Measurements from ENCODE around the gene NLGN4X.

The NLGN4X gene

DNA sequence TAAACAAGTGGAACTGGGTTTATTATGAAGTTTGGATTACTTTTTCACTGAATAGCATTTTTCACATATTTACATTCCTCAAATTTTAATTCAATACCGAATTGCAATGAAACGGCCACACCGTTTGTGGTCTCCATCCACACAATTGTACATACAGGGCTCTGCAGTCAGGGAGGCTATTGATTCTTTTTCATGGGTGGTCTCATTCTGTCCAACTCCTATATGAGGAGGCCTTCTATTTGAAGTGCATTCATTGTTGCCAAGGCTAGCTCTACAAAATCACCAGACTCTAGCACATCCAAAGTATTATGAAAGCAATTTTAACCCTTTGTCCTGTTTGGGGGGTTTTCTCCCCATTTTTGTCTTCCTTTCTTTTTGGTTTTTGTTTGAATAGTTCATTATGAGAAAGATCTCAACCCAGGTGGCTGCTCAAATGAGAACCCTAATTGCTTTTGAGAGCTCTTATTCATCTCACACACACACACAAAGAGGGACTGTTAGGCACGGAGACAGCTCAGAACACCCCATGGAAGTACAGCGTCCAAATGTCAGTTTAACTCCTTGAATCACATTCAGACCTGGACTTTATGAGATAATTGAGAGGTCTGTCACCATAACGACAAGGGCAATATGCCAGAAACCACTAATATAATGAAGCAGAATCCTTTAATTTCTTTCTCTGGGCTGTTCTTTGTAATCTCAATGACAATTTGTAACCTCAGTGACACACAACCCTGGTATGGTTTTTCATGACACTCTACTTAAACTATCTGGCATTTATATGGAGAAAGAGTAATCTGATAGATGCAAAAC is 79.4 kb downstream of the NLGN4X start:
- no peak for DNase-seq

DNA sequence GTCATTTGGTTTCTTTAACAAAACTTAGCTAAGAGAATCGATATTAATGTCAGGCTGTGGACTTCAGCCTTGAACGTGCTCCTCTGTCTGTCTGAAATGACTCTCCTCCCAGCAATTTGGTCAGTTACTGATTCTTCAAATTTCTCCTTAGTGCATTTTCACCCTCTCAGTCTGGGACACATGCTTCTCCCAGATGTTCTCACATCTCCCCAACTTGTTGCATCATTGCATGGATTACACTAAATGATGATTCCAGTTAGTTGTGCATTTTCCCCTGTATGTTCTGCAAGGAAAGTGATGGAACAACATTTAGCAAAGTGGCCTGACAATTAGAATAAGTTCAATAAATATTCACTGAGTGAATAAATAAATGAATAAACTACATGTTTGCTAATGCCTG is 94.4 kb downstream of the NLGN4X start:
- DNase-seq = no peak

GRCh38 chrX:6132970-6133369 is 95.7 kb downstream of the NLGN4X start:
- no peak for DNase-seq

DNA sequence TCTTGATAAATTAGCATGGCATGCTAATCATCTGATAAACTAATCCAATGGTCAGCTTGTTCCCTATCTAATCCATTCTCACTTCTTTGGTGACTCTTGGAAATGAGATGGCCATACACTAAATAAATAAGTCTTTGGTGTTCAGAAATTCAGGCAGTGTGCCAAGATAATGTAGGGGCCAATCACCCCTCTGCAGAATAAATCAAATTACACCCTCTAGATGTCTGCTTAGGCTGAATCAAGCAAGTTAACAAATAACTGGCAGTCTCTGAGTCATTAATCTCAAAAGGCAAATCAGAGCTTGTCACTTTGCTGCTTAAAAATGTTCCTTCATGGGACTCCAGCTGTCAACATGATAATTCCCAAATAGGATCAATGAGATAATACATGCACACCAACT is 97.4 kb downstream of the NLGN4X start:
- DNase-seq = no peak

DNA sequence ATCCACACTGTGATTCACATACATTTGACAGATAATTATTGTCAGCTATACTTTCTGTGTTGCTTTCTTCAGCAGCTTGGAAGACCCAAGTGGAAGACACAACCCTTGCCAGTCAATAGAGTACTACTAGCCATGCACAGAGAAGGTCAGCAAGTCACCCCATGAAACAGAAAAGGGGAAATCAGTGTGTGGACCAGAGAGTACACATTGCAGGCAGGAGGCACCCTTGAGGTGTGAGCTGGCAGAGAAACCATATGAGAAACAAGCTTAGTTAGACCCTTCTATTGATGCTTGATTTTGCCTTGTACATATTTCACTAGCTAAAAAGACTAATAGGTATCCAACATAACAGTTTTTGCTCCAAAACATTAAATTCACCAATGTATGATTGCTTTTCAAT is 99.5 kb downstream of the NLGN4X start:
- no peak for DNase-seq

DNA sequence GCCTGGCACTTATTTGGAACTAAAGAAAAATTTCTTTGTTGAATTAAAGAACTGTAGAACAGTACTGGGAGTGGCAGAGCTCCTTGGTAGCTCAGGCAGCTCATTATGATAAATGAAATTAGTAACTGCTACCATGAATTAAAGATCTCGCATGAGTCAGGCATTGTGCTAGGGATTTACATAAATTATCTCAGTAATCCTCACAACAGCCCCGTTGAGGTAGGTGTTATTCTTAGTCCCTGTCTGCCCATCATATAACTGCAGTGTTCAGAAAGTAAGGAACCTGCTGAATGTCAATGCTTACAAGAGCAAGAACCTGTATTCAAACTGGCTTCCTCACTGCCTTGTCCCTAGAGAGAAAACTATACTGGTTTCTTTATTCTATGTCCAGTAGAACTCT is 108.3 kb downstream of the NLGN4X start:
- no peak for DNase-seq

DNA sequence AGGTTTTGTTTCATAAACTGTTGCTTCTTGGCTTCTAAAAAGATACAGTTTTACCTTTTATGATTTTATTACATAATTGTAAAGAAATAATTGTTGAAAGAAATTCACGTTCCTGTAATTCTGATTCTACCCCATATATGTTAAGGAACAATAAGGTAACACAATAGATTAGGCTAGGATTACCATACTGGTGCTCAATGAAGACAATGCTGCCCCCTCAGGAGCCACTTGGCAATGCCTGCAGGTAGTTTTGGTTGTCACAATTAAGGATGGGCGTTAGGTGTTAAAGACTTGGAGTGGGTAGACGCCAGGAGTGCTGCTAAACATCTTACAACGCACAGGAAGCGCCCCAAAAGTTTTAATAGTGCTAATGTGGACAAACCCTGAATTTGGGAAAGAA is 133.2 kb downstream of the NLGN4X start:
- DNase-seq = no peak

DNA sequence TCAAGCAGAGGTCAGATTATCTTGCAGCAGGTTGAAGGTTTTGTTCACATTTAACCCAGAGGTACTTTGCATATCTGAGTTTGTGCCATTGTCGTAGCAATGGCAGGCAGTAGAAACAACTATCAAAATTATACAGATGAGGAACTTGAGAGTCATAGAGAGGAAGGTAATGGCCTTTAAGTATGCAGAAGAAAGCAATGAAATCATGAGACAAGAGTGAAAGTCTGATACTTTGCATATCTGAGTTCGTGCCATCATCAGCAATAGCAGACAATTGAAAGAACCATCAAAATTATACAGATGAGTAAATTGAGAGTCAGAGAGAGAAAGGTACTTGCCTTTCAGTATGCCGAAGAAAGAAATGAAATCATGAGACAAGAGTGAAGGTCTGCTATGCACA is 154.1 kb downstream of the NLGN4X start:
- DNase-seq = no peak

- no peak for DNase-seq
Observed at GRCh38 chrX:6071731-6072130, 156.9 kb downstream of the NLGN4X start.

GRCh38 chrX:6067600-6067999 is 161.1 kb downstream of the NLGN4X start:
- DNase-seq = no peak

- DNase-seq = no peak
Observed at GRCh38 chrX:6053141-6053540, 175.5 kb downstream of the NLGN4X start.

DNA sequence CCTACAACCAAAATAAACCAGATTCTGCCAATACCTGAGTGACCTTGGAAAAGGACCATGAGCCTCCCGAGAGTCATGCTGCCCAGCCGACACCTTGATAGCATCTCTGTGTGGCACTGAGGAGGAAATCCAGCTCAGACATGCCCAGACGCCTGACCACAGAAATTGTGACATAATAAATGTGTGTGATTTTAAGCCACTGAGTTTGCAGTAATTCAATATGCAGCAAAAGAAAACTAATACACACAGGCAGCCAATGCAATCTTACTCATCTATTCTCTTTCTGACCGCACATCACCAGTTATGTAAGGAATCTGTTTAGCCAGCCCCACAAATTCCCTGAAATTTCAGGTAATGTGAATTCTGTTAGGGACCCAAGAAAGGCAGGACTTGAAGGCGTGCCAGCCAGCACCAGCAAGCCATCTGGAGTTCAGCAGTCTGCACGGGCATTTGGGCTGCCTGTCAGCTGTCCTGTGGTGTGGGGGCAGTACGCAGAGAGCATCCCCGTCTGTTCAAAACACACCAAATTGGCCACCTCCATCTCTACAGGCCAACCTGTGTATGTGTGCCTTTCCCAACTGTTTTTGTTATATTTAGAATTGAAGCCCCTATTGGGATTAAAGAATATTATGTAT is 176.4 kb downstream of the NLGN4X start:
- no peak for DNase-seq

GRCh38 chrX:6049132-6049531 is 179.5 kb downstream of the NLGN4X start:
- DNase-seq = no peak

GRCh38 chrX:6041630-6042029 is 187.0 kb downstream of the NLGN4X start:
- no peak for DNase-seq

- DNase-seq = no peak
Observed at GRCh38 chrX:6029014-6029413, 199.7 kb downstream of the NLGN4X start.

DNA sequence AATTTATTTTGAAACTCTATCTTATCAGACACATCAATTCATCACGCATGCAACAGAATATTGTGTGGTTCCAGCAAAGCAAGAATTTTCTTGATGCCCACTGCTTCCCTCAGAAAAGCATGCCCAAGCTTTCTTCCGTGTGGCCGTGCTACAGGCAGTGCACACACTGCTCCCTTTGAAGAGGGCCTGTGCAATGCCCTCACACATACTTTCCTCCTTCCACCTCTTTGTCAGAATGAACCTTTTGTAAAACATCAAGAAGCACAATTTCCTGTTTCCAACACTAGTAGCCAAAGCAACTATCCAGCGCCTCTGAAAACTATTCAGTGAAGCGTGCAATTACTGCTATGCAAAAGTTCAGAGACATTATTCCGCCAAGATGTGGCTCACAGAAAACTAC is 201.7 kb downstream of the NLGN4X start:
- no peak for DNase-seq

GRCh38 chrX:6026429-6026828 is 202.2 kb downstream of the NLGN4X start:
- DNase-seq = no peak

DNA sequence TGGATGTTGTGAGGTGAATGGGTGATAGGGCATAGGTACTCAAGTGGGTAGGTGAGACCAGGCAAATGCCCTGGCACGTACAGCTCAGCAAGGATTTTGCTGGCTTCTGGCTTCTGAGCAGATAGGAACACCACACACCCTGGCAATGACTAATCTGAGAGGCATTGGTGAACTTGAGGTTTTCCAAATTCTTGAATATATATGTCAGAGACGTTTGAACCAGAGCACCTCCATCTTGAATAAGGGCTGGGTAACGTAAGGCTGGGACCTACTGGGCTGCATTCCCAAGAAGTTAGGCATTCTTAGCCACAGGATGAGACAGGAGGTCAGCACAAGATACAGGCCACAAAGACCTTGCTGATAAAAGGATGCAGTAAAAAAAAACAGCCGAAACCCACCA is 204.5 kb downstream of the NLGN4X start:
- no peak for DNase-seq

GRCh38 chrX:6021316-6022091 is 207.2 kb downstream of the NLGN4X start:
- DNase-seq = peak; percentile 2

DNA sequence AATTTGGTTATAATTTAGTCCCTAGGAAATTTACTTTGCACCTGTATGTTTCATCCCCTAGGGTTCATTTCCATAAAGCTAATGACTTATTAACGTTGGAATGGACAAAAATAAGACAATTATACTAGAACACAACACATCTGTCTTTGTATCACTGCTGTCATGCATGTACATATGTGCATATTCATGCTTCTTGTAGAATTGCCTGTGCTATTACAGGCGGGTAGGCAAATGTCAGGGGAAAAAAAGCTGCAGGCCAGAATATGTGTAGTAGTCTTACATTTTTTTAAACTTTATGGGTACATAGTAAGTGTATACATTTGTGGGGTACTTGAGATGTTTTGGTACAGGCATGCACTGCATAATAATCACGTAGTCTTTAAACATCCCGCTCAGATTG is 209.6 kb downstream of the NLGN4X start:
- DNase-seq = no peak

GRCh38 chrX:6015423-6015822 is 213.2 kb downstream of the NLGN4X start:
- no peak for DNase-seq

DNA sequence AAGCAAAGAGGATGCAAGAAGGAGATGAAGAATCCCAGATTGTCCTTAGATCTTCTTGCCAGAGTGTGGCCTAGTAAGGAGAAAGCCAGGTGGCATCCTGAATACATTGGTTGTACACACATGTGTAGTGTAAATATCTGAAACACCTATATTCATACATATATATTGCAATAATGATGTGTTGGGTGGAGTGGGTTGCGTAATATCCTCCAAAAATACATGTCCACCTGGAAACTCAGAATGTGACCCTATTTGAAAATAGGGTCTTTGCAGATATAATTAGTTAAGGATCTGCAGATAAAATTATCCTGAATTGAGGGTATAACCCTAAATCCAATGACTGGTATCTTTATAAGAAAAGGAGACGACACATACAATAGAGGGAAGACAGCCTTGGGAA is 216.3 kb downstream of the NLGN4X start:
- DNase-seq = no peak

DNA sequence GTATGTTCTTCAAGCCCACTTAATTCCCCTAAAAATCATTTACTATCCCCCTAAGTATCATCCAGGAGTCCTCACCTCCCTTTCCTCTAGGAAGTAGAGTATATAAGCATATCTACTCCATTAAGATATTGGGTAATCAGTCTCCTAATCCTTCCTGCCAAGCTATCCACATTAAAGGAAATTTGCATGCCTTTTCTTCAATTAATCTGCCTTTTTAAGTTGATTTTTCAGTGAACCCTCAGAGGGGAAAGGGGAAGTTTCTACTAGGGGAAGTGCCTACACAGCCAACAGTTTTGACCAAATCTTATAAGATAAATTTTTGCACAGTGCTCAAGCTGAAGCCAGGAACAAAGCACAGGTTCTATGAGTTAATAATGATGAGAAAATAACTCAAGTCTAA is 222.8 kb downstream of the NLGN4X start:
- no peak for DNase-seq

GRCh38 chrX:6004529-6004928 is 224.1 kb downstream of the NLGN4X start:
- DNase-seq = no peak
